ENCODE measurements around the gene LARP6. TPM values are rescaled to one million over a fixed set of nuclear protein-coding genes. Genes with fewer than 3 reads are reported as not detected.
"Not testable (repeated sequence)": the region's sequence is repeated elsewhere in the genome, so short reads cannot be mapped to it uniquely, and the experiment has no call there.

Gene LARP6
- total and polyA plus RNA-seq, 2 donors (not counting 1 experiment from before 2014, with no cell fraction given), result not detected

- no peak overlapping the region for H2AFZ ChIP-seq (ENCODE audit: insufficient read depth, low read depth, low read length, poor library complexity, severe bottlenecking)
- CTCF ChIA-PET, result no interaction called here
- Mint-ChIP-seq H3K4me1 (peaks cover 5% of the 10 kb centered on the region), H3K27ac (no peak overlapping the region), H3K9me3 (ENCODE audit: insufficient read depth) (no peaks in the 10 kb centered on the region), H3K4me3 (no peak overlapping the region), H3K27me3 (peaks cover 31% of the 10 kb centered on the region)
- no peaks in the 10 kb centered on the region for H3K79me2 ChIP-seq (ENCODE audit: control insufficient read depth, insufficient read depth, low read length)
- H3K27ac ChIP-seq (ENCODE audit: low read length in 2 of 2), result no peak overlapping the region
- H4K20me1 ChIP-seq (ENCODE audit: control insufficient read depth, insufficient read depth, low read length, poor library complexity, severe bottlenecking), result no peaks in the 10 kb centered on the region
- H3K9me3 ChIP-seq (ENCODE audit: control extremely low read depth in 1 of 3, control insufficient read depth in 2 of 3, insufficient read depth in 1 of 3, low read length in 2 of 3), result no peaks in the 10 kb centered on the region
- intact Hi-C loops (cut with micrococcal nuclease), result no loop called here
- peaks cover 0 to under 1% of the 10 kb centered on the region in 2 donors for H3K4me1 ChIP-seq (ENCODE audit: control insufficient read depth in 2 of 2, insufficient read depth in 2 of 2, low read length in 2 of 2)
- DNase-seq (no peak), ATAC-seq (ENCODE audit: low read depth) (no peak)
- POLR2A ChIA-PET, result no interaction called here
- no peak overlapping the region for H3K4me2 ChIP-seq (replicated peaks; ENCODE audit: low read depth, low read length, poor library complexity, severe bottlenecking)
- 91% methylated on average over 14 of the region's 14 CpGs for WGBS (ENCODE audit: insufficient coverage)
- TF ChIP-seq CTCF (IDR thresholded peaks at IDR 0.05) (no peak), EZH2 (IDR thresholded peaks at IDR 0.05; ENCODE audit: borderline replicate concordance, insufficient read depth, low read depth, low read length, poor library complexity, severe bottlenecking) (no peak)
- H3K9ac ChIP-seq (ENCODE audit: low read length), result no peak overlapping the region
- no peak overlapping the region for H3K4me3 ChIP-seq (ENCODE audit: control extremely low read depth in 1 of 5, extremely low read depth in 1 of 5, insufficient read depth in 1 of 5, low read depth in 2 of 5, low read length in 4 of 5)
- H3K27me3 ChIP-seq (replicated peaks in 1 of 4; ENCODE audit: control extremely low read depth in 1 of 4, control insufficient read depth in 3 of 4, insufficient read depth in 4 of 4, low read length in 3 of 4), result peaks cover 0 to 6% (median under 1%) of the 10 kb centered on the region in 4 experiments
- no peaks in the 10 kb centered on the region for H3K36me3 ChIP-seq (replicated peaks in 1 of 2; ENCODE audit: control extremely low read depth in 1 of 2, control insufficient read depth in 1 of 2, extremely low read depth in 1 of 2, insufficient read depth in 2 of 2, low read length in 1 of 2)
These were observed 5.5 kb upstream of the LARP6 start for GRCh38 chr15:70859322-70859908.

- H2AFZ ChIP-seq (ENCODE audit: insufficient read depth, low read depth, low read length, poor library complexity, severe bottlenecking), result not testable (repeated sequence)
These were observed 4.8 kb upstream of the LARP6 start for GRCh38 chr15:70858614-70859321.

More at GRCh38 chr15:70858614-70859321, 4.8 kb upstream of the LARP6 start:
- POLR2A ChIA-PET; H3K4me1 ChIP-seq (ENCODE audit: control insufficient read depth in 2 of 2, insufficient read depth in 2 of 2, low read length in 2 of 2); H3K4me2 ChIP-seq (replicated peaks; ENCODE audit: low read depth, low read length, poor library complexity, severe bottlenecking); ATAC-seq (ENCODE audit: low read depth); H3K79me2 ChIP-seq (ENCODE audit: control insufficient read depth, insufficient read depth, low read length); H3K9me3 ChIP-seq (ENCODE audit: control extremely low read depth in 1 of 3, control insufficient read depth in 2 of 3, insufficient read depth in 1 of 3, low read length in 2 of 3); H4K20me1 ChIP-seq (ENCODE audit: control insufficient read depth, insufficient read depth, low read length, poor library complexity, severe bottlenecking); H3K9ac ChIP-seq (ENCODE audit: low read length); H3K4me3 Mint-ChIP-seq; H3K27ac Mint-ChIP-seq; H3K36me3 ChIP-seq (replicated peaks in 1 of 2; ENCODE audit: control extremely low read depth in 1 of 2, control insufficient read depth in 1 of 2, extremely low read depth in 1 of 2, insufficient read depth in 2 of 2, low read length in 1 of 2); H3K4me1 Mint-ChIP-seq; intact Hi-C loops (cut with micrococcal nuclease); H3K27ac ChIP-seq (ENCODE audit: low read length in 2 of 2); CTCF ChIA-PET; H3K27me3 ChIP-seq (replicated peaks in 1 of 4; ENCODE audit: control extremely low read depth in 1 of 4, control insufficient read depth in 3 of 4, insufficient read depth in 4 of 4, low read length in 3 of 4); H3K9me3 Mint-ChIP-seq (ENCODE audit: insufficient read depth); DNase-seq; H3K4me3 ChIP-seq (ENCODE audit: control extremely low read depth in 1 of 5, extremely low read depth in 1 of 5, insufficient read depth in 1 of 5, low read depth in 2 of 5, low read length in 4 of 5): not testable (repeated sequence)
- WGBS (ENCODE audit: insufficient coverage), result 82% methylated on average over 5 of the region's 9 CpGs
- peaks cover 33% of the 10 kb centered on the region for H3K27me3 Mint-ChIP-seq
